ENCODE results near the gene DDIT4.

DNA sequence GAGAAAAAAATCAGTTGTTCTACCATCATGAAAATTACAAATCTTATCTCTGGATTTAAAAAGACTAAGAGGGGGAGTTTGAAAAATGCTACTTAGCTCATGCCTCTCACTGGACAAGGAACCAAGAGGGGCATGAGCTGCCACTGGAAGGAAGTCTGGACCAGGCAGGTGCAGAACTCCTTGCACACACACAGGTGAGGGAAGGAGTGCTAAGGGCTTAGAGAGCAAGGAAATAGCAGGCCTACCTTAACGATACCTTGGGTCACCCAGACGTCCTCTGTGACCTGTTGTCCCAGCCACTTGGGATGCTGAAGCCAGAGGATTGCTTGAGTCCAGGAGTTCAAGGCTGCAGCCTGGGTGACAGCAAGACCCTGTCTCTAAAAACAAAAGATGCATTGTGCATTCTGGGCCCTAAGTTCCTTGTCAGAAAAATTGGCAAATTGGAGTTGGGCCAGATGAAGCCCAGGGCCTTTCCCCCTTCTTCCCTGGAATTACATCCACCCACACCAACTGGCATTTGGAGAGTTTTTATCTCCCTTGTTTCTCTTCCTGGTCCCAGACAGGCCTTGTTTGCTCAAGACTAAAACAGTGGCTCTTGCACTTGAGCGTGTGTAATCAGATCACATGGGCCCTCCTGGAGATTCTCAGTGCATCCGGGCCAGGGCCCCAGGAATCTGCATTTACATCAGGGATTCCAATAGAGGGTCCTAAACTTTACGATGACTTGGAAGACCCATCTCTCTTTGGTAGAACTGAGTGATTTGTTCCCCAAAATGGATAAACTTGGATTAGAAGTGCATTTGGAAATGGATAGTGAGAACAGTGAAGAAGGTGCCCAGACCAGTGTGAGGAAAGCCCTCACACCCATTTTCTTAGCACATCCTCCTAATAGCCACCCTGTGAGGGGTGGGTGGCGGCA lies 3.0 kb downstream of the DDIT4 start:
- TF ChIP-seq EZH2phosphoT487 (IDR thresholded peaks at IDR 0.05; ENCODE audit: insufficient read depth, low read depth), result no peak
- TF ChIP-seq EZH2 (IDR thresholded peaks at IDR 0.05; ENCODE audit: insufficient read depth, poor library complexity, severe bottlenecking), result no peak
